GM18511 (cell line): ENCODE measurements around the gene REEP5.
"Not testable (repeated sequence)": the region's sequence is repeated elsewhere in the genome, so short reads cannot be mapped to it uniquely, and the experiment has no call there.

Source experiments
- ATAC-seq: cut with Tn5 transposase; IDR thresholded peaks from one replicate; pipeline ENCODE4 v1.9.1; 2021; ENCODE audit warnings: mild to moderate bottlenecking, moderate library complexity; ENCODE audit not compliant: unreplicated experiment

Gene REEP5

GRCh38 chr5:112921833-112922817 is at the start of gene REEP5:
Gene REEP5 (minus strand): TSS chr5:112922227. CDS start chr5:112922190, 37 bp downstream.
- ATAC-seq, result peak; percentile 66

- ATAC-seq, result no peak
Observed at GRCh38 chr5:112971276-112971675, 49.2 kb upstream of the REEP5 start.

- ATAC-seq, result no peak
Observed at GRCh38 chr5:112968411-112969106, 46.5 kb upstream of the REEP5 start.

GRCh38 chr5:112967520-112968083 is 45.6 kb upstream of the REEP5 start:
- no peak for ATAC-seq

GRCh38 chr5:112965733-112966306 is 43.8 kb upstream of the REEP5 start:
- ATAC-seq, result no peak

GRCh38 chr5:112963374-112963733 is 41.3 kb upstream of the REEP5 start:
- not testable (repeated sequence) for ATAC-seq

GRCh38 chr5:112960863-112961504 is 39.0 kb upstream of the REEP5 start:
- no peak for ATAC-seq

GRCh38 chr5:112960315-112960714 is 38.3 kb upstream of the REEP5 start:
- ATAC-seq, result no peak

- not testable (repeated sequence) for ATAC-seq
Observed at GRCh38 chr5:112959872-112960271, 37.8 kb upstream of the REEP5 start.

GRCh38 chr5:112958093-112959088 is 36.4 kb upstream of the REEP5 start:
- ATAC-seq, result peak; percentile 95

GRCh38 chr5:112957036-112957808 is 35.2 kb upstream of the REEP5 start:
- ATAC-seq, result no peak

GRCh38 chr5:112956606-112957005 is 34.6 kb upstream of the REEP5 start:
- ATAC-seq, result no peak

- ATAC-seq, result peak; percentile 93
Observed at GRCh38 chr5:112951124-112951702, 29.2 kb upstream of the REEP5 start.

GRCh38 chr5:112948458-112948857 is 26.4 kb upstream of the REEP5 start:
- ATAC-seq, result no peak

- ATAC-seq, result no peak
Observed at GRCh38 chr5:112940670-112941069, 18.6 kb upstream of the REEP5 start.

GRCh38 chr5:112938286-112938685 is 16.3 kb upstream of the REEP5 start:
- no peak for ATAC-seq

- no peak for ATAC-seq
Observed at GRCh38 chr5:112935675-112936074, 13.6 kb upstream of the REEP5 start.

GRCh38 chr5:112934366-112934663 is 12.3 kb upstream of the REEP5 start:
- no peak for ATAC-seq
